Stimulated activated CD4-positive, alpha-beta T cell treated with anti-CD3 and anti-CD28 coated beads, Interleukin-12 subunit alpha, Interleukin-12 subunit beta, amount 100 ng/mL, for 48 hours (primary cell): ENCODE data around the gene KCNJ6.

Experiments used
- DNase-seq, 3 donors: peaks; one replicate each; pipeline ENCODE4 v3.0.0-alpha.2; 2020; ENCODE audit warnings: low read depth in 2 of 3, low spot score in 1 of 3

Gene KCNJ6

GRCh38 chr21:37868446-37869295 is 47.6 kb downstream of the KCNJ6 start:
- DNase-seq: no peak

GRCh38 chr21:37866027-37866426 is 50.2 kb downstream of the KCNJ6 start:
- no peak for DNase-seq

- no peak for DNase-seq
Observed at GRCh38 chr21:37865156-37865555, 51.1 kb downstream of the KCNJ6 start.

GRCh38 chr21:37863842-37864241 is 52.4 kb downstream of the KCNJ6 start:
- DNase-seq: no peak

- DNase-seq: no peak
Observed at GRCh38 chr21:37862536-37862935, 53.7 kb downstream of the KCNJ6 start.

- no peak for DNase-seq
Observed at GRCh38 chr21:37861561-37861960, 54.7 kb downstream of the KCNJ6 start.

GRCh38 chr21:37860416-37860815 is 55.8 kb downstream of the KCNJ6 start:
- DNase-seq: no peak

GRCh38 chr21:37855647-37856625 is 60.3 kb downstream of the KCNJ6 start:
- DNase-seq: no peak

GRCh38 chr21:37855271-37855646 is 61.0 kb downstream of the KCNJ6 start:
- no peak for DNase-seq

GRCh38 chr21:37849506-37850102 is 66.7 kb downstream of the KCNJ6 start:
- DNase-seq: no peak

- DNase-seq: no peak
Observed at GRCh38 chr21:37848721-37849490, 67.4 kb downstream of the KCNJ6 start.

GRCh38 chr21:37845535-37845934 is 70.7 kb downstream of the KCNJ6 start:
- no peak for DNase-seq

GRCh38 chr21:37843191-37843590 is 73.1 kb downstream of the KCNJ6 start:
- DNase-seq: no peak

- no peak for DNase-seq
Observed at GRCh38 chr21:37842163-37842919, 73.9 kb downstream of the KCNJ6 start.

- no peak for DNase-seq
Observed at GRCh38 chr21:37837381-37837780, 78.9 kb downstream of the KCNJ6 start.

- DNase-seq: no peak
Observed at GRCh38 chr21:37835481-37835880, 80.8 kb downstream of the KCNJ6 start.

- DNase-seq: no peak
Observed at GRCh38 chr21:37833301-37833700, 83.0 kb downstream of the KCNJ6 start.

- DNase-seq: no peak
Observed at GRCh38 chr21:37829447-37829846, 86.8 kb downstream of the KCNJ6 start.

GRCh38 chr21:37828991-37829390 is 87.3 kb downstream of the KCNJ6 start:
- no peak for DNase-seq

GRCh38 chr21:37828556-37828955 is 87.7 kb downstream of the KCNJ6 start:
- no peak for DNase-seq
